Renal cortical epithelial cell (primary cell): ENCODE measurements around the gene NAV2. TPM values are rescaled to one million over a fixed set of nuclear protein-coding genes. Genes with fewer than 3 reads are reported as not detected.

Experiments used
- DNase-seq: peaks from one replicate; pipeline ENCODE4 v3.0.0-alpha.2; 2011; ENCODE audit warnings: low read depth
- total RNA-seq: library from RNA; depleted of rRNA; stranded (reverse); fragments of >200 nt; gene quantifications from 2 replicates; pipeline ENCODE4 v1.2.3, GENCODE V29; 2014

NAV2 gene
- total RNA-seq = 8.5 and 41.1 TPM in 2 replicates

DNA sequence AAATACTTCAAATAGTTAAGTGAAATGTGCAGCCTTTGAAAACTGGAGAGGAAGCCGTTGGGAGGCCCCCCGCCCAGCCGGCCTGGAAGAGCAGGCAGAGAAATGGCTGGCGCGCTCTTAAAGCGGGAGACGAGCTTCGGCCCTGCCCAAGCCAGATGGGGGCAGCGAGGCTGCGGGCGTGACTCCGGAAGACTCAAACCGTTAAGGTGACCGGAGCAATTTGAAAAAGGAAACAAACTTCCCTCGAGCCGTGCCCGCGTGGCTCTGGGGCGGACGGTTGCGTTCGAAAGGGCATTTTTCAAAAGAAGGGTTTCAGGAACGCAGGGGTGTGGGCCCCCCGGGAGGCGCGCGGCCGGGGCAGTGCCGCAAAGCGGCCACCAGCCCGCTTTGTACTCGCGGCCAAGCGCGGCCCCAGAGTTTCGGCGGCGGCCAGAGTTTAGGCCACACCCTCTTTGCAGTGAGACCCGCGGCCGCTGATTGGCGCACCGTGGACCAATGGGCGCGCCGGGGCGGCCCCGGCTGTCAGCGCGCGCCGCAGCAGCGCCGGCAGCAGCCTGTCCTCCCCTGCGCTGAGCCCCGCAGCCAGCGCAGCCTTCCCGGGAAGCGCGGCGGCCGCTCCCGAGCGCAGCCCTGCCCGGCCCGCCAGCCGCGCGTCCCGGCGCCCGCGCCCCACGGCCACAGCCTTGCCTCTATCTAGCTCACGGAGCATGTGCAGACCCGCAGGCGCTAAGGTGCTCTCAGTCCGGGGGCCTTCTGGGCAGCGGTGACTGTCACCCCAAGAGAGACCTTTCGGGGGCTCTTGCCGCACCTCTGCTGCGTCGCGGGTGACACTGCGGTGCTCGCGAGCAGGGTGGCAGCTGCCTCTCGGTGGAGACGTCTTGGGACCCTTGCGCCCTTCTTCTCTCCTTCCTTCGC, at the start of gene NAV2:
NAV2 (plus strand) TSS at position 557 of the 915 bp plus-strand sequence. CDS start 859 bp downstream, outside the sequence.
- peak; percentile 72 for DNase-seq

DNA sequence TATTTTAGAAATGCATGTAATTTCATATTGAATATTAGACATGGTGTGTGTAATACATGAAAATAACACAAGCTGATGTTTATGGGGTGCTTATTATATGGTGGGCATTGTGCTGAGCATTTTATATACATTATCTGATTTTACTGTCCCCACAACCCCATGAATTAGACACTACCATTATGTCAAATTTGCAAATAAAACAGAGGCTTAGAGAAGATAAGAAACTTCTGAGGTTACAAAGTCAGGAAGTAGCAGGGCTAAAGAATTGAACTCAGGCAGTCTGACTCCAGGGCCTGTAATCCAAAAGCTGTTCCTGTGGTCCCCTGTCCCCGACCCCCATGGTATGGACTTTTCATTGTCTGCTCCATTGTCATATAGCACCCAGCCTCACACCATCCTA, 49.4 kb upstream of the NAV2 start:
- no peak for DNase-seq

GRCh38 chr11:19664886-19665548, 47.6 kb upstream of the NAV2 start:
- peak; percentile 47 for DNase-seq

DNA sequence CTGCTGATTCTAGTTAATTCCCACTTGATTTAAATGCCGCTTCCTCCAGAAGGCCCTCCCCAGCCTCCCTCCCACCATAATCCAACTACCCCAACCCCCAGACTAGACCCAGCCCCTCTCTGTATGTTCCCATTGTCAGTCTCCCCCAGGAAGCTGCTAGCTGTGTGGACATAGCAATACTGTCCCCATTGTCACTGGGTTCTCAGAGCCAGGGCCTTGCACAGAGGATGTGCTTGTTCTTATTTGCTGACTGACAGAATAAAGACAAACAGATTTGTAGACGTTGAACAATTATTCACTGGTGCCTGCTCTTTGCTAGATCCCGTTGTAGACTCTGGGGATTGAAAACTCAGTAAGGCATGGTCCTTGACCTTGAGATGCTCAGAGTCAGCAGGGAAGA, 45.7 kb upstream of the NAV2 start:
- no peak for DNase-seq

DNA sequence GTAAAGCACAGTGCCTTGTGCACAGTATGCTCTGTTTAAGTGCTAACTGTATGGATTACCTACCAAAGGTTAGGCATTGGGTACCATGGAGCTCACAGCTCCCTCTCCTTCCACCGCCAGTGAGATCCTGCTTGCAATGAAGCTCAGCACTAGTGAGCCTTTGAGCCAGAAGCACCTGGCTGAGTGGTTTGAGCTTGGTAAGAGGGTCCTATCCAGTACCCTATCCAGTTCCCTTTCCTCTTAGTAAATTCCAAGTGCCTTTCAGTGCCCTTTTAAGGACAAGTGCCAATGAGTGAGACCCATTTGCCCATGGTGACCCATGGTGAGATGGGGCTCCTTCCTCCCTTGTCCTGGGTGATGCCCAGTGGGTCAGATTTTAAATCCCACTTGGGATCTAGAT, 43.1 kb upstream of the NAV2 start:
- no peak for DNase-seq

- DNase-seq = peak; percentile 46
Observed at GRCh38 chr11:19670030-19670791, 42.4 kb upstream of the NAV2 start.

DNA sequence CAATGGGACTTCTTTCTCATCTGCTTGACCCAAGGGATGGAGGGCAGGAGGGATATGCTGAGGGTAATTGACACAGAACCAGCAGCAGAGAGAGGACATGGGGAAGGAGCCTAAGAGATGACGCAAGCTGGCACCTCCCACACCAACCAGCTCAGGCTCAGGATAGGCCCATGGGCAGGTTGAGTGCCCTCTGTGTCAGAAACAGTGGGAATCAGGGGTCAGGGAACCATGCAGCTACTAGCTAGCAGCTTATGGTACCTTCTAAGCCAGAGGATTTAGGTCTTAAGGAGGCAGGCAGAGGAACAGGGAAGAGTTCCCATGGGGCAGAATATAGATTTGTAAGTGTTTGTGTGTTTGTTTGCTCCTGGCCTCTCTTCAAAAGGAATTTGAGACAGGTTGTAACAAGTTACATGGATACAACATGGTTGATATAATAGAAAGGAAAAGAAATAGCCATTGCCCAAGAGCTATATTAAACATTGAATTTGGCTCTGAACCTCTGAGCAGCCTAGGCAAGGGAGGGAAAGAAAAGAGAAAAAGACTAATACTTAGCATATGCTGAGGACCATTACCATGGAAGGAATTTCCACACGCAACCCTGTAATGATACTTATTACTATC, 39.9 kb upstream of the NAV2 start:
- DNase-seq = peak; percentile 45

- peak; percentile 89 for DNase-seq
Observed at GRCh38 chr11:19673924-19674729, 38.5 kb upstream of the NAV2 start.

DNA sequence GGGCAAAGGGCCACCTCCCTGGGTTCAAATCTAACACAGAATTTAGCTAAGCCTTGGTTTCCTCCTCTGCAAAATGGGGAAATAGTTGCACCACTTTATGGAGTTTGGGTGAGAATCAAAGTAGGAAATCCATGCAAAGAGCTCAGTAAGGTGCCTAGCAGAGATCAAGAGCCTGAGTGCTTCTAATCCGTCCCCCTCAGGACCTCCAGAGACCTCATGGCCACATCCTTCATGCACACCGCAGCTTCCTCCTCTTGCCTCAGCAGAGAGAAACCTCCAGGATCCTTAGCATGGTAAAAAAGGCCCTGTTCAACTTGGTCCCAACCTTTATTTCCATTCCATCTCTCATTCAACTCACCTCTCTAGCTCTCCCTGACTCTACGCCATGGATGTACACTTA, 37.8 kb upstream of the NAV2 start:
- DNase-seq = no peak

GRCh38 chr11:19675397-19675796, 37.2 kb upstream of the NAV2 start:
- DNase-seq = no peak

DNA sequence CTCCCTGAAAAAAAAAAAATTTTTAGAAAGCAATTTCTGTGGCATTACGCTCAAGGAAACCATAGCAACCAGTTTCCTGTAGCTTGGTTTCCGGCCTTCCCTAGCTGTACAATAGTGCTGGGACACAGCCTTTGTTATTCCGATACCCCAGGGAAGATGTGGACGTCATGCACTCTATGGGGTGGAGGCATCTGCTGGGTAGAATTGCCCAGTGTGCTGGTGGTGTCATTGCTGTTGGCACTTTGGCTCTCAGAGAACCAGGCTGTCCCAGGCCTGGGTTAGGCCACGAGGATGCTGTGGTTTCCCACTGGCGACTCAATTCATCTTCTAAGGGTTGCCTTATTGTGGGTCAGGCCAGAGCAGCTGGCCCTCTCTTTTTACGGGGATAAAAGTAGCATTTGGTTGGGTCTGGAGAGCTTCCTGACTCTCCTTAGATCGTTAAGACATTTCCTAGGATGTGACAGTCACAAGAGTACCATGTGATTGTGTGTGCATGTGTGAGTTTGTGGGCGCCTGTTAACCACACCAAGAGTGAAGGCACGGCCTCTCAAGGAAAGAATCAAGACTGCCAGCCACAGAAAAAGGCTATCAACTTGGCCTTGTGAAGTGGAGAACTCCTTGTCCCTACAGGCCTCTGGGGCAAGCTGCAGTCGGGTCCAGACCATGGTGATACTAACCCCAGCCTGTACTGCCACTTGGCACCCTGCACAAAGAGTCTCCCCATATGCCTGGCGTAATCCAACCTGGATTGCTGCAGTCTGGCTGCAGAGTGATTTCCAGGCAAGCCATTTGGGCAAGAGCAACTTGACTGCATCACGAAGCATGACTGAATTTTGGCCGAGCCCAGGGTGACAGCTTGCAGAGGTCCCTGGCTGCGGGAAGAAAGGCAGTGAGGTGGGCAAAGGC, 35.9 kb upstream of the NAV2 start:
- no peak for DNase-seq

GRCh38 chr11:19677381-19678080, 35.1 kb upstream of the NAV2 start:
- DNase-seq = no peak

DNA sequence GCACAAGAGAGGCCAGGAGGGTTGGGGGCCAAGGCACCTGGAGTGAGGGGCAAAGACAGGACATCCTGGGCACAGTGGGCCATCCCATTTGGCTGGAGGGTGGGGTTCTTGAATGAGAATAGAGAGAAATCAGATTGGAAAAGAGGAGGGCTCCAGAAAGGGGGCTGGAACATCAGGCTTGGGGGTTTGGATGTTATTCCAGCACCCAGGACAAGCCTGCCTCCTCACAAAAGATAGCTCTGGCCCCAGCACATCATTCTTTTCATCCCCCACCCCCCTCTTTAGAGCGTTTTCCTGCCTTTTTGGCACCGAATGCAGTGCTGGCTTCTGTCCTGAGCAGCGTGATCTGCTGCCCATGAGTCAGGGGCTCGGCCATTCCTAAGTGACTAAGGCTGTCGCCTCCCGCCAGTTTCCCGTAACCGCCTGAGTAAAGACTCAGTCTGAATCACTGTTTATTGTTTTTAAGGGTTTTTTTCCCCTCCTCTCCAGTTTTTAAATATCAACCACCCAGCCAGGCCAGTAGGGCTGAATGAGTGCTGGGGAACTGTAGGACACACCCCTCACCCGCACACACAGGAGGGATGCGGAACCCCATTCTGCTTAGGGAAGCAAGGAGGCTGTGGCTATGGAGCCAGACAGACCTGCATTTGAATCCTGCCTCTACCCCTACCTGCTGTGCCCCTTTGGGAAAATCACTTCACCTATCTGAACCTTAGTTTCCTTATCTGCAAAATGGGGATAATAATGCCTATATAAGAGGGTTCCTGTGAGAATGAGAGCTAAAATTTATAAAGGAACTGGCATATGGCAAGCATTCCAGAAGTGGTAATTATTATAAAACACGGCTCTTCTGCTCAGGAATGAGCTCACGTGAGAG, 32.4 kb upstream of the NAV2 start:
- peak; percentile 98 for DNase-seq

DNA sequence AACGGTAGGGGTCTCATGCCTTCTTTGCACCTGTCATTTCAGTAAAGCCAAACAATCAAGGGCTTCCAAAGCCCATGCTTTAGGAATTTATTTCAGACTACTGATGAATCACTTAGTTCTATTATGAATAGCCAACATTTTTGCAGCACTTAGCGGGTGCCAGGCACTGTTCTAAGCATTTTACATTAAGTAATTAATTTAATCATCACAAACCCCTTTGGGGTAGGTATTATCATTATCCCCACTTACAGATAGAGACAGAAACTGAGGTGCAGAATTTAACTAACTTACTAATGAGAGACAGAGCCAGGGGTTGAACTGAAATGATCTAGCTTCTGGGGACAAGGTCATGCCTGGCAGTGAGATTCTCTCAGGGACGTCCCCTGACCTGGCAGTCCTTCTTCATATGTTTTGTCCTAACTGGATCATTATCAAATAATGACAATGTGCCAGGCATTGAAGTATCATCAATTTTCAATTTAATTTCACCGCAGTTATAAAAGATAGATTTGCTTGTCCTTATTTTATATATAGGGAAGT, 31.7 kb upstream of the NAV2 start:
- DNase-seq = peak; percentile 50

DNA sequence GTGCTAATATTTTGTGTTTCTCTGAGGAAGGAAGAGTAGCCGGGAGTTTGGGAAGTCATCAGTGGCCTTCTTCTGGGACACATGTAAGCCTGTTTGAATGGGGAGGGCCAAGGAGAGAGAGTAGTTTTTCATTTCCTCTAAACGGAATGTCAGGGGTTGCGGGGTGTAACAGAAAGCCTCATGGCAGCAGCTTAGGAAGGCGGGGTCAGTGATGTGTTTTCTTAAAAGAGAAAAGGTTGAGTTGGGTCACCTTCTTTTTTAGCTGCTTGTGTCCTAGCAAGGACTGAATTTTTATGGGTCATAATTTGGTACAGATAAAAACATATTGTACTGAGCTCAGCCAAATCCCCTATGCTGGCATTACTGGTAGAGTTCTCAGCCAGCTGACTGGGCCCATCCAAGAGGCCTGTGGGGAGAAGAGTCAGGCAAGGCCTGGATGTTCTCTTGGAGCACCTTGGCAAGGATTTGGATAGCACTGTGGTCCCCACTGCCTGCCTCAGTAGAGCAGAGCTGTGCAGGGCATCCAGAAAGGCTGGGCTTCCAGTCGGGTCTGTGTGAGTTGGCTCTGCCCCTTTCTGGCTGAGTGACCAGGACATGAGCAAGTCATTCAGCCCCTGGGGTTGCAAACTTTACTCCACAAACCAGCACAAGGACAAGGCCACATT, 29.4 kb upstream of the NAV2 start:
- DNase-seq = peak; percentile 67

- DNase-seq = no peak
Observed at GRCh38 chr11:19683862-19684491, 28.7 kb upstream of the NAV2 start.

GRCh38 chr11:19686234-19686633, 26.4 kb upstream of the NAV2 start:
- no peak for DNase-seq
